OCI-LY3 (cell line): ENCODE data around the gene TRIM38.

Experiments used
- CTCF ChIP-seq: fragments of 200-600, 300-600 bp; sonication (generic); IDR thresholded peaks from 2 replicates; pipeline ENCODE4 v1.5.1; 2014; ENCODE audit warnings: antibody characterized with exemption, low read length, low read depth
- EZH2phosphoT487 ChIP-seq: fragments of 200-600 bp; shearing (Covaris generic); IDR thresholded peaks from 2 replicates; pipeline ENCODE4 v1.6.1; 2018; ENCODE audit warnings: antibody characterized with exemption, mixed run types, low read depth

- TF ChIP-seq CTCF (peak; percentile 73), EZH2phosphoT487 (no peak)
Measured at GRCh38 chr6:25942561-25943147, 19.9 kb upstream of the TRIM38 start.
